ENCODE results near the gene OR2T34. TPM values are rescaled to one million over a fixed set of nuclear protein-coding genes. Genes with fewer than 3 reads are reported as not detected.
A peak's percentile ranks its signal among the peaks of the same experiment; 100 is the strongest.
"Not testable (repeated sequence)": the region's sequence is repeated elsewhere in the genome, so short reads cannot be mapped to it uniquely, and the experiment has no call there.

Gene OR2T34
- total RNA-seq (2022) (not detected in 2 replicates), Bru-seq, nascent RNA (not detected), BruChase-seq, experiment 1, labeled RNA remaining after a 2-hour chase (not detected), BruChase-seq, experiment 2, labeled RNA remaining after a 6-hour chase (not detected)
- long read RNA-seq, result 0 reads

- H3K36me3 ChIP-seq (ENCODE audit: control insufficient read depth, insufficient read depth, low read length); H3K4me3 ChIP-seq (ENCODE audit: low read depth, low read length); H3K9me3 Mint-ChIP-seq (ENCODE audit: unreplicated experiment); H3K4me3 Mint-ChIP-seq (ENCODE audit: unreplicated experiment); H3K4me1 ChIP-seq; BruUV-seq (replicated peaks); DNase-seq; H3K27me3 Mint-ChIP-seq (ENCODE audit: insufficient read depth, unreplicated experiment); POLR2A ChIA-PET; H3K36me3 Mint-ChIP-seq (ENCODE audit: insufficient read depth, unreplicated experiment); H3K4me1 Mint-ChIP-seq (ENCODE audit: low read depth, unreplicated experiment); H3K27ac Mint-ChIP-seq (ENCODE audit: unreplicated experiment); H3K27me3 ChIP-seq (replicated peaks; ENCODE audit: control insufficient read depth, insufficient read depth, low read length); intact Hi-C loops (cut with micrococcal nuclease; ENCODE audit: unreplicated experiment); H3K9me3 ChIP-seq; CTCF ChIA-PET: not testable (repeated sequence)
Observed at GRCh38 chr1:248574657-248575056, at the start of gene OR2T34. Gene OR2T34 (minus strand): TSS chr1:248574757. CDS start chr1:248574757, 0 bp downstream.

GRCh38 chr1:248622570-248623001 is 48.0 kb upstream of the OR2T34 start:
- DNase-seq, result peak in 1 of 2 experiments; percentile 12
- intact Hi-C loops (cut with micrococcal nuclease; ENCODE audit: unreplicated experiment), result loop anchor here (1.0 kb wide), 2 partner anchors 65 to 185 kb away; no protein-coding TSS in a partner anchor

GRCh38 chr1:248621770-248622169 is 47.2 kb upstream of the OR2T34 start:
- no peak overlapping the region for H3K27ac Mint-ChIP-seq (ENCODE audit: unreplicated experiment)
- DNase-seq, result no peak
- no peaks in the 10 kb centered on the region for H3K27me3 ChIP-seq (replicated peaks; ENCODE audit: control insufficient read depth, insufficient read depth, low read length)
- no peak for TF ChIP-seq CTCF (IDR thresholded peaks at IDR 0.05; ENCODE audit: insufficient read depth in 1 of 2, low read depth in 1 of 2, low read length in 1 of 2, severe bottlenecking in 1 of 2, unreplicated experiment in 1 of 2)
- intact Hi-C loops (cut with micrococcal nuclease; ENCODE audit: unreplicated experiment), result loop anchor here (1.0 kb wide), 2 partner anchors 66 to 186 kb away; no protein-coding TSS in a partner anchor
- H3K4me3 ChIP-seq (ENCODE audit: low read depth, low read length), result no peak overlapping the region
- no peaks in the 10 kb centered on the region for H3K4me1 Mint-ChIP-seq (ENCODE audit: low read depth, unreplicated experiment)
- H3K4me1 ChIP-seq, result no peaks in the 10 kb centered on the region
- no peaks in the 10 kb centered on the region for H3K36me3 Mint-ChIP-seq (ENCODE audit: insufficient read depth, unreplicated experiment)
- peaks cover 14% of the 10 kb centered on the region for H3K27me3 Mint-ChIP-seq (ENCODE audit: insufficient read depth, unreplicated experiment)
- H3K9me3 ChIP-seq, result no peaks in the 10 kb centered on the region
- ChIA-PET CTCF (no interaction called here), POLR2A (no interaction called here)
- H3K9me3 Mint-ChIP-seq (ENCODE audit: unreplicated experiment), result no peaks in the 10 kb centered on the region
- H3K36me3 ChIP-seq (ENCODE audit: control insufficient read depth, insufficient read depth, low read length), result no peaks in the 10 kb centered on the region
- H3K4me3 Mint-ChIP-seq (ENCODE audit: unreplicated experiment), result no peak overlapping the region
- no TSS peak for BruUV-seq (replicated peaks)

More at GRCh38 chr1:248622570-248623001, 48.0 kb upstream of the OR2T34 start:
- no peaks in the 10 kb centered on the region for H3K27me3 ChIP-seq (replicated peaks; ENCODE audit: control insufficient read depth, insufficient read depth, low read length)
- no TSS peak for BruUV-seq (replicated peaks)
- Mint-ChIP-seq H3K9me3 (ENCODE audit: unreplicated experiment) (no peaks in the 10 kb centered on the region), H3K4me1 (ENCODE audit: low read depth, unreplicated experiment) (no peaks in the 10 kb centered on the region), H3K4me3 (ENCODE audit: unreplicated experiment) (no peak overlapping the region), H3K36me3 (ENCODE audit: insufficient read depth, unreplicated experiment) (no peaks in the 10 kb centered on the region), H3K27ac (ENCODE audit: unreplicated experiment) (no peak overlapping the region), H3K27me3 (ENCODE audit: insufficient read depth, unreplicated experiment) (peaks cover 14% of the 10 kb centered on the region)
- TF ChIP-seq CTCF (IDR thresholded peaks at IDR 0.05; ENCODE audit: insufficient read depth in 1 of 2, low read depth in 1 of 2, low read length in 1 of 2, severe bottlenecking in 1 of 2, unreplicated experiment in 1 of 2), result peak in 1 of 2 experiments; percentile 51
- no peak overlapping the region for H3K4me3 ChIP-seq (ENCODE audit: low read depth, low read length)
- no peaks in the 10 kb centered on the region for H3K4me1 ChIP-seq
- ChIA-PET POLR2A (no interaction called here), CTCF (no interaction called here)
- no peaks in the 10 kb centered on the region for H3K9me3 ChIP-seq
- H3K36me3 ChIP-seq (ENCODE audit: control insufficient read depth, insufficient read depth, low read length), result no peaks in the 10 kb centered on the region

Measured in Caco-2 (cell line).